ENCODE results near the gene ZNF397.

The ZNF397 gene

GRCh38 chr18:35227254-35227653, 13.6 kb upstream of the ZNF397 start:
- POLR2A ChIA-PET = no interaction called here
- DNase-seq (ENCODE audit: extremely low spot score) = no peak
- TF ChIP-seq ARNT (IDR thresholded peaks at IDR 0.05) (no peak), TARDBP (IDR thresholded peaks at IDR 0.05) (no peak), LEF1 (IDR thresholded peaks at IDR 0.05; ENCODE audit: borderline replicate concordance) (no peak), SUZ12 (IDR thresholded peaks at IDR 0.05) (no peak), SP1 (IDR thresholded peaks at IDR 0.05) (no peak), ZNF384 (IDR thresholded peaks at IDR 0.05) (no peak), HDGF (IDR thresholded peaks at IDR 0.05; ENCODE audit: borderline replicate concordance) (no peak), FOXM1 (IDR thresholded peaks at IDR 0.05; ENCODE audit: borderline replicate concordance) (no peak), L3MBTL2 (conservative IDR thresholded peaks at IDR 0.05) (no peak), FOXK2 (IDR thresholded peaks at IDR 0.05) (no peak), BHLHE40 (IDR thresholded peaks at IDR 0.05; ENCODE audit: borderline replicate concordance) (no peak), FOXA1 (IDR thresholded peaks at IDR 0.05) (no peak), NFRKB (IDR thresholded peaks at IDR 0.05) (no peak)
- CTCF ChIA-PET = no interaction called here

DNA sequence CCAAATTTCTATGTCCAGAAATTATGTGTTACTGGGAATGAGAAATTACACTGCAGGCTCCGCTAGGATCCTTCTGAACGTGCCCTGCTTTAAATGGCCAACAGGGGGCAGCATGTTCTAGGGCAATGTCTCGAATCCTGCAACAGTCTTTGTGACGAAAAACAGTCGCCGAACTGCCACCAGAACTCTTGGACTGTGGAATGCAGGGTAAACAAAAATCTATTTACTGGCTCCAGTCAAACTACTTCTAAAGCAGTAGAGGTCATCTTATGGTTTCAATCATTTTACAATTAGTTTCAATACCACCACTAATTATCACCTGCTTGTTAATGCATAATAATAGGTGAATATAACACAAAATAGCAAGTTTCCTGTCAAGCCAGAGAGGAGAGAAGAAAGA, 9.8 kb upstream of the ZNF397 start:
- TF ChIP-seq NFRKB (IDR thresholded peaks at IDR 0.05) (no peak), ZNF384 (IDR thresholded peaks at IDR 0.05) (no peak), LEF1 (IDR thresholded peaks at IDR 0.05; ENCODE audit: borderline replicate concordance) (no peak), BHLHE40 (IDR thresholded peaks at IDR 0.05; ENCODE audit: borderline replicate concordance) (no peak), FOXA1 (IDR thresholded peaks at IDR 0.05) (no peak)
- CTCF ChIA-PET = interaction anchor here (0.6 to 2.6 kb wide), 8 partner anchors 9 to 251 kb away, joined by 3 to 12 read pairs (median 4); partner anchors contain the start of gene ZNF397
- POLR2A ChIA-PET = interaction anchor here (2.1 to 3.0 kb wide), 2 partner anchors 9 to 59 kb away, joined by 12 to 19 read pairs; partner anchors contain the start of genes ZNF397 and ZSCAN30
- peak; percentile 91 for DNase-seq (ENCODE audit: extremely low spot score)

DNA sequence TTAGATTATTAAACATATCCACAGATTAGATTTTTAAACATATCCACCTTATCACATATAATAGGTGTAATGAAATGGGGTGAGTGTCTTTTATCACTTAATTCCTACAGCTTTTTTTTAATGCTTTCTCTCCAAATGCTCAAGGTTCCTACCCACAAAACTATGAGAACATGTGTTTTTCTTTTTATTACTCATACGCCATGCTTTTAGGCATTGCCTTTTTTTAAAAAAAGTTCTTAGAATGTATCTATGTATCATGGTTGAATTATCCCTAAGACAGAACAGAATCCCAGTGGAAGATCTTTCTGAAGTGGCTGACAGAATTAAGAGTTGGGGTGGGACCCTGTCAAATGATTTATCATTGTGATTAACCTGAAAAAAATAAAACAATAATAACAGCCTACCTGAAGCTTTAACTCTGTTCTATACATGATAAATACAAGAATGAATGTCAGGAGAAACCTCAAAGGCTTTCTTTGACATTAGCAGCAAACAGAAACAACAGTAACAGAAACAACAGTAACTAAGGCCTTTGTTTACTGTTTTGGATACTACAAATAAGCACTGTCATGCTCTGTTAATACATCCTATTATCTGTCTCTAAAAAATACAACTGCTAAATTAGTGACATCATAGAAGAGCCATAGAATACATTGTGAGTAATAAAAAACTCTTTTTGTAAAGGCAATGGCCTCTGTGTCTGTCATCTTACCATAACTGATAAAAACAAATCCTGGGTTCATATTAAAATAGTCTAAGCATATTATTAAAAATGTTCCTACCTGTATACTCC, 4.1 kb upstream of the ZNF397 start:
- TF ChIP-seq, protein P1, sequence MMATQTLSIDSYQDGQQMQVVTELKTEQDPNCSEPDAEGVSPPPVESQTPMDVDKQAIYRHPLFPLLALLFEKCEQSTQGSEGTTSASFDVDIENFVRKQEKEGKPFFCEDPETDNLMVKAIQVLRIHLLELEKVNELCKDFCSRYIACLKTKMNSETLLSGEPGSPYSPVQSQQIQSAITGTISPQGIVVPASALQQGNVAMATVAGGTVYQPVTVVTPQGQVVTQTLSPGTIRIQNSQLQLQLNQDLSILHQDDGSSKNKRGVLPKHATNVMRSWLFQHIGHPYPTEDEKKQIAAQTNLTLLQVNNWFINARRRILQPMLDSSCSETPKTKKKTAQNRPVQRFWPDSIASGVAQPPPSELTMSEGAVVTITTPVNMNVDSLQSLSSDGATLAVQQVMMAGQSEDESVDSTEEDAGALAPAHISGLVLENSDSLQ (IDR thresholded peaks at IDR 0.05) = peak; percentile 41; the same call in 1 of the 2 replicates
- no peak for TF ChIP-seq HDGF (IDR thresholded peaks at IDR 0.05; ENCODE audit: borderline replicate concordance)
- ChIA-PET CTCF (no interaction called here), POLR2A (no interaction called here)
- no peak for DNase-seq (ENCODE audit: extremely low spot score)

- ChIA-PET POLR2A (interaction anchor here (1.0 to 3.0 kb wide), 12 partner anchors 8 to 258 kb away, joined by 3 to 26 read pairs (median 8); partner anchors contain the start of genes INO80C, ZNF24 and ZSCAN30), CTCF (interaction anchor here (0.6 to 2.6 kb wide), 4 partner anchors 9 to 429 kb away, joined by 3 to 10 read pairs (median 3); no protein-coding TSS in a partner anchor)
- no peak for DNase-seq (ENCODE audit: extremely low spot score)
- no peak for TF ChIP-seq FOXA1 (IDR thresholded peaks at IDR 0.05)
- TF ChIP-seq, protein P1 (IDR thresholded peaks at IDR 0.05) = no peak
- TF ChIP-seq HDGF (IDR thresholded peaks at IDR 0.05; ENCODE audit: borderline replicate concordance) = no peak
- no peak for TF ChIP-seq ARNT (IDR thresholded peaks at IDR 0.05)
- no peak for TF ChIP-seq CTBP1 (IDR thresholded peaks at IDR 0.05; ENCODE audit: borderline replicate concordance)
- TF ChIP-seq ELF4 (IDR thresholded peaks at IDR 0.05) = no peak
- TF ChIP-seq ZNF384 (IDR thresholded peaks at IDR 0.05) = no peak
- no peak for TF ChIP-seq SP1 (IDR thresholded peaks at IDR 0.05)
- no peak for TF ChIP-seq FOXK2 (IDR thresholded peaks at IDR 0.05)
- no peak for TF ChIP-seq LEF1 (IDR thresholded peaks at IDR 0.05; ENCODE audit: borderline replicate concordance)
These were observed 1.5 kb upstream of the ZNF397 start for GRCh38 chr18:35239314-35239713.

GRCh38 chr18:35241448-35241804, 592 bp downstream of the ZNF397 start:
- POLR2A ChIA-PET = interaction anchor here (0.6 to 3.0 kb wide), 26 partner anchors 8 to 265 kb away, joined by 3 to 26 read pairs (median 5); partner anchors contain the start of genes INO80C, ZNF24 and ZSCAN30
- no peak for DNase-seq (ENCODE audit: extremely low spot score)
- TF ChIP-seq ARNT (IDR thresholded peaks at IDR 0.05) (no peak), HDGF (IDR thresholded peaks at IDR 0.05; ENCODE audit: borderline replicate concordance) (no peak), NFRKB (IDR thresholded peaks at IDR 0.05) (no peak), SP1 (IDR thresholded peaks at IDR 0.05) (no peak), FOXM1 (IDR thresholded peaks at IDR 0.05; ENCODE audit: borderline replicate concordance) (no peak), FOXA1 (IDR thresholded peaks at IDR 0.05) (no peak), LEF1 (IDR thresholded peaks at IDR 0.05; ENCODE audit: borderline replicate concordance) (no peak), L3MBTL2 (conservative IDR thresholded peaks at IDR 0.05) (no peak), SUZ12 (IDR thresholded peaks at IDR 0.05) (no peak), CTBP1 (IDR thresholded peaks at IDR 0.05; ENCODE audit: borderline replicate concordance) (no peak), TARDBP (IDR thresholded peaks at IDR 0.05) (no peak), ZNF384 (IDR thresholded peaks at IDR 0.05) (no peak), FOXK2 (IDR thresholded peaks at IDR 0.05) (no peak), ELF4 (IDR thresholded peaks at IDR 0.05) (no peak), BHLHE40 (IDR thresholded peaks at IDR 0.05; ENCODE audit: borderline replicate concordance) (no peak)
- TF ChIP-seq, protein P1 (IDR thresholded peaks at IDR 0.05) = no peak
- CTCF ChIA-PET = interaction anchor here (1.5 to 2.6 kb wide), 2 partner anchors 11 to 235 kb away, joined by 4 to 10 read pairs; no protein-coding TSS in a partner anchor

- no peak for DNase-seq (ENCODE audit: extremely low spot score)
- CTCF ChIA-PET = no interaction called here
- no peak for TF ChIP-seq ARNT (IDR thresholded peaks at IDR 0.05)
- POLR2A ChIA-PET = interaction anchor here (0.9 to 3.0 kb wide), 2 partner anchors 47 to 48 kb away, joined by 3 to 26 read pairs; partner anchors contain the start of gene ZSCAN30
These were observed 1.6 kb downstream of the ZNF397 start for GRCh38 chr18:35242426-35242825.

All from HEK293T (cell line).